Renal pelvis (tissue), 4 donors: Measurements from ENCODE around the gene ADAM8. TPM values are rescaled to one million over a fixed set of nuclear protein-coding genes. Genes with fewer than 3 reads are reported as not detected.
"Not testable (repeated sequence)": the region's sequence is repeated elsewhere in the genome, so short reads cannot be mapped to it uniquely, and the experiment has no call there.

Source experiments
- DNase-seq: peaks from one replicate; pipeline ENCODE4 v3.0.0-alpha.2; 2013
- polyA plus RNA-seq, 3 donors: library from polyadenylated mRNA; unstranded; fragments of 120-200 nt; gene quantifications; one replicate each; pipeline ENCODE4 v1.2.1, GENCODE V29; 2013; ENCODE audit not compliant: insufficient read length in 3 of 3

Gene ADAM8
- polyA plus RNA-seq, 3 donors: 2.2 to 5.0 (median 4.0) TPM

DNA sequence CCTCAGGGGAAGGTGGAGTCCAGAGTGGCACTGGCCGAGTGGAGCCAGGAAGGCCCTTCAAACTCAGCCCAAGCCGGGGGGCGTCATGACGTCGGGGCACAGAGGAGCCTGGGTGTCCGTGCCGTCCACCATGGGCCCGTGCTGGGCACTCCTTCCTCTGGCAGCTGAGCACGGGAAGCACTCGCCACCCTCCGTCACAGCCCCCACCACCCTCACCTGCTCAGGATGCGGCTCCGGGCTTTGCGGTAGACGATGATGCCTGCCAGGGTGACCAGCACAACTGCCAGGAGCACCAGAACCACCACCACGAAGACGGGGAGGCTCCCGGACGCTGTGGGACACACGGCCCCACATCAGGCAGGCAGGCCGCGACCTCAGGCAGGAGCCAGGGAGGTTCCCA lies 8.1 kb downstream of the ADAM8 start:
- no peak for DNase-seq

DNA sequence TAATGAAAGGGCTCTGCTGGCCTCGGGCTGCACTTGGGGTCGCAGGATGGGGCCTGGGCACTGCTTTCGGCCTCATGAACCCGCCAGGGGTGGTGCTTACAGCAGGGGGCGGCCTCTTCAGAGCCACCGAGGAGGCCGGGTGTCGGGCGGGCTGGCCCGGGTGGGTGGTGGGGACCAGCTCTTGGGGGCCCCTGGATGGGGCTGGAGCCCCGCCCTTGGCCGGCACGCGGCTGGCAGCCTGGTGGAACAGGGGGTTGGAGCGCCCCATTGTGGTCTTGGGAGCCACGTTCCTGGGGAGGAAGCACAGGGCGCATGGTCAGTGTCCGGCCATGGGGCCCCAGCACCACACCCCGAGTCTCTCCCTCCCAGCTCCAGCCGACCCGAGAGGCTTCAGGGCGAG lies 8.8 kb downstream of the ADAM8 start:
- DNase-seq: no peak

DNA sequence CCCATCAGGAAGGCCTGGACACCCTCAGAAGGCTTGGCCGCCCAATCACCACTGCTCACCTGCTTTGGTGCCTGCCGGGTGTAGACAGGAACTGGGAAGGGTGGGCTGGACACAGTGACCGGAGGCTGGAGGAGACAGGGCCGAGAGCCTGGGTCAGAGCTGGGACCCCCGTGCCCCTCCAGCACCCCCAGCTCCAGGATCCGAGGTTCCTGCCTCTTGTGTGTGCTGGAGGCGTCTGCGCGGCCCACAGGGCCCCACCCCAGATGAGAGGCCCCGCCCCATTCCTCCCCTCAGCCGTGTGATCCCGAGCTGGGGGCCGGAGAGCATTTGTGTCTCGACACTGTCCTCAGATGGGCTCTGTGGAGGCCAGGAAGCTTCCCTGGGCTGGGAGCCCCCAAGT lies 9.4 kb downstream of the ADAM8 start:
- no peak for DNase-seq

DNA sequence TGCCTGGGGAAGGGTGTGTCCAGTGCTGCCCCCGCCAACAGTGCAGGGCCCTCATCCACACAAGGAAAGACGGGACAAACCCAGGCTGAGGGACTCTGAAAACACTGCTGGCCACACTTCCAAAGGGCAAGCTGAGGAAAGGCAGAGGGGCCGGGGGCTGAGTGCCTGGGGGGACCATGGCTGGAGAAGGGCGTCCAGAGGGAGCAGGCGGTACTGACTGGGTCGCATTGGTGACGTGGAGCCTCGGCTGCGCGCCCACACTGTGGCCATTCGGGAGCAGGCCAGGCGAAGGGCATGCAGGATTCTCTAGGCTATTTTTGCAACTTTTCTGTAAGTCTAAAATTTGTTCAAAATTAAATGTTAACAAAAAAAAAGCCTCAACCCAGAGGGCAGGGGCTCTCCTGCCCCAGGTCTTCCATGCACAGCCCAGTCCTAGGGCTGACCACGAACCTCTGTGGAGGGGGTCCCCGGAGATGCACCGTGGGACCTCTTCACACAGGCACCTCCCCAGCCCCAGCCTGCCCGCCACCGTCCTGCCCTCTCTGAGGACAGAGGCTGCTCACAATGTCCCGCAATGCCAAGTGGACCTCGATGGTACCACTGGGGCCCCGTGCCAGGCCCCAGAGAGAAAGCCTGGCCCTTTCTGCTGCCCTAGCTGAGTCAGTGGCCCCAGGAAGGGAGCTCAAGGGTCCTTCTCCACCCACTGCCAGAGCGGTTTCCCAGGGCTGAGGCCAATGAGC lies 10.4 kb downstream of the ADAM8 start:
- DNase-seq: no peak

DNA sequence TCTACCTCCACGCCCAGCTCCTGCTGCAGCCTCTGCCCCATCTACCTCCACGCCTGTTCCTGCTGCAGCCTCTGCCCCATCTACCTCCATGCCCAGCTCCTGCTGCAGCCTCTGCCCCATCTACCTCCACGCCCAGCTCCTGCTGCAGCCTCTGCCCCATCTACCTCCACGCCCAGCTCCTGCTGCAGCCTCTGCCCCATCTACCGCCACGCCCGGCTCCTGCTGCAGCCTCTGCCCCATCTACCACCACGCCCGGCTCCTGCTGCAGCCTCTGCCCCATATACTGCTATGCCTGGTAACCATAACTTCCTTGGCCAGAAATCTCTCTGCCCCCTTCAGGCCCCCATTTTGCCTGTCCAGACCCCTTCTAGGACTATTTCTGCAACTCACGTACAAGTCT lies 11.6 kb downstream of the ADAM8 start:
- not testable (repeated sequence) for DNase-seq

DNA sequence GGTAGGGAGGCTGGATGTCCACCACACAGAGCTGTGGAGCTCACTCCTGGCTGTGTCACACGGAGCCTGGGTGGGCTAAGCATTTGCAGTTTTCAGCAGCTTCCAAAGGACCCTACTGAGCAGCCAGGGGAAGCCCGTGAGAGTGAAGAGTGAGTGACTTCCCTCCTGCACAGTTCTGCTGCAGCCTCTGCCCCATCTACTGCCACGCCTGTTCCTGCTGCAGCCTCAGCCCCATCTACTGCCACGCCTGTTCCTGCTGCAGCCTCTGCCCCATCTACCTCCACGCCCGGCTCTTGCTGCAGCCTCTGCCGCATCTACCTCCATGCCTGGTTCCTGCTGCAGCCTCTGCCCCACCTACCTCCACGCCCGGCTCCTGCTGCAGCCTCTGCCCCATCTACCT lies 12.2 kb downstream of the ADAM8 start:
- no peak for DNase-seq

DNA sequence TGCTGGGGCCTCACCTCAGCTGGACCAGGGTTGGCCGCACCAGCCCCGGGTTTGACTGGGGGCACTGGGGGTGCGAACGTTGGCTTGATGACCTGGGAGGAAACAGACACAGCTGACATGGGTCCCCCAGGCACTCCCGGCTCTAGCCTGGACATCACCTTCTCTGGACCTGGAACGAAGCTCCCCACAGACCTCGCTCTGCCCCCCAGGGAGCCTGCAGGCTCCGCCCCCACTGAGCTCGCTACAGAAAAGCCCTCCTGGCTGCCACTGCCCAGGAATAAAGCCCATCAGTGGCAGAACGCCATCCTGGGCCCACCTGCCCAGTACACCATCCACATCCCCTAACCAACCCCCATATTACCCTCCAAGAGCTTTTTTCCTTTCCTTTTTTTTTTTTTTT lies 13.0 kb downstream of the ADAM8 start:
- DNase-seq: no peak

DNA sequence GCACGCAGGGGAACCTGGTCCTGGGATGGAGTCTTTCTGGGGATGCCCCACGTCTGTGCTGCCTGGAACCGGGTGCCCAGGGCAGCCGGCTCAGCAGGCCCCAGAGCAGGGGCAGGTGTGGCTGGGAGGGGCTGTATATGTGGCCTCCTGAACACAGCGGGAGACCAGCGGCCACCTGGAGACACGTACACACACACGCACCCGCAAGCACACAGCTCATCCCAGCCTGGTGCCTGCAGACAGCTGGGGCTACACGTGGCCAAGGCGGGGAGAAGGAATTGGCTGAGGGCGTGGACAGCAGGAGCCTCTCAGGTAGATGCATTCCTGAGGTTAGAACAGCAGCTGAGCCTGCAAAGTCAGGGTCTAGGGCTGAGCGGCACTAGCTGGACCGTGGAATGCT lies 14.0 kb downstream of the ADAM8 start:
- no peak for DNase-seq

DNA sequence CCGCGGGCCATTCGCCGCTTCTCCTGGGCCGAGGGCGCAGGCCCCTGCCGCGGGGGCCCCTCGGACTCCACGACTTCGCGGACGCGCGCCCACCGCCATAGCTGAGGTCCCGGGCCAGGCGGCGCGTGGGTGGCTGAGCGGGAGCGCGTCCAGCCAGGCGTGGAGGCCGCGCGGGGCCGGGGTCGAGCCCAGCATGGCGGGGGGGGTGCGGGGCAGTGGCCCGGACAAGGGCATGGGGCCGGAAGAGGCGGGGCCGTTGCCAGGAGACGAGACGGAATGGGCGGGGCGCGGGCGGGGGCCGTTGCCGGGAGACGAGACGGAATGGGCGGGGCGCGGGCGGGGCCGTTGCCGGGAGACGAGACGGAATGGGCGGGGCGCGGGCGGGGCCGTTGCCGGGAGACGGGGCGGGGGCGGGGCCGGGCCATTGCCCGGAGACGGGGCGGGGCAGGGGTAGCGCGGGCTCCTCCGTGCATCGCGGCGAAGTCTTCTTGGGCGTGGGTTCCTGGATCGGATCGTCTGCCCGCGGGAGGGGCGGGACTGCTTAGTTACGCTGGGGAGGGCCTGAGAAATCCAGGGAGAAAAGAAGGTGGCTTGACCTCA lies 14.8 kb downstream of the ADAM8 start:
- DNase-seq: no peak

DNA sequence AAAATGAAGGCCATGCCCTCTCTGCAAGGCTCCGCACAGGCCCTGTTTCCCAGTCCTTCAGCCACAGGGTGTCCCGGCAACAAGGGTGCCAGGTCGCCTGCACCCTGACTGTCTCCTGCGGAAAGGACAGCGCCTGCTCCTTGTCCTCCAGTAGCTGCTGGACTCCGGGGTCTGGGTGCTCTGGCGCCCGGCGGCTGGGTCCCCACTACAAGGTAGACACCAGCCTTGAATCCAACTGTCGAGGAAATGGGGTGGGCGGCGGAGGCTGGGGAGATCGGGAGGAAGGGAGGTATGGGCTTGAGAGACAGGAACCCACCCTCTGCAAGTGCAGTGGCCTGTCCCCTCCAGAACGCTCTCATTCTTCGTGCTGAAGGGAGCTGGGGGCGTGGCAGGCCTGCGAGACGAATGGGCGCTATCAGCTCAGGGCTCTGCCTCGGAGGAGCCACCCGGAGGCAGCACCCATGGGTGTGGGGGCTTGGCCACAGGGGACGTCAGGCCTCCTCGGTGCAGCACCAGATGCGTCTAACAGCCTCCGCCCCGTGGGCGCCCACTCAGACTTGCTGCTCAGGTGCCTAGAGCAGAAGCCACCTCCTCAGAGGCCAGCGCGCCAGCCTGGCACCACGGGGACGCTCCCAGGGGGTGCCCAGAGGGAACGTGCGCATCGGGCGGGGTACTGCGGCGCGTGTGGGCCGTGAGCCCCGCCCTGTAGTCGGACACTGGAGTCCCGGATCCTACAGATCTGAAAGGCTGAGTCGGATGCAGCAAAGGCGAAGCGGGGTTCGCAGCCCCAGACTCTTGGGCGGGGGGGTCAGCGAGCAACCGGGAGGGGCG lies 15.6 kb downstream of the ADAM8 start:
- no peak for DNase-seq

DNA sequence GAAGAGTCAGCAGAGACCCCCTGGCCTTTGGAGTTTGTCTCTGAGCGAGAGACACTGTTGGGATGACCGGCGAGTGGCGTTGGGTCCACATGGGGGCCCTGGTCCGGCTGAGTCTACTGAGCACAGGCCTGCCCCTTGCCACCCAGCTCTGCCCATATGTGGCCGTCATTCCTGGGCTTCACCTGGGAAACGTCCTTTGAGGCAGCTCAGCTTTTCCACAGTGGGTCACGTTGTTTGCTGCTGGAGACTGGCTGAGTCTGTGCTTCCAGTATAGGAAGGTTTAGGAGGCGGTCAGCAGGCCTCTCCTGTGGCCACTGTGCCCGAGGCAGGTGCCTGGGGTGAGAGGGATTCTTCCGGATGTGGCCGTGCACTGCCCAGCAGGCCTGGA lies 17.1 kb downstream of the ADAM8 start:
- DNase-seq: no peak

DNA sequence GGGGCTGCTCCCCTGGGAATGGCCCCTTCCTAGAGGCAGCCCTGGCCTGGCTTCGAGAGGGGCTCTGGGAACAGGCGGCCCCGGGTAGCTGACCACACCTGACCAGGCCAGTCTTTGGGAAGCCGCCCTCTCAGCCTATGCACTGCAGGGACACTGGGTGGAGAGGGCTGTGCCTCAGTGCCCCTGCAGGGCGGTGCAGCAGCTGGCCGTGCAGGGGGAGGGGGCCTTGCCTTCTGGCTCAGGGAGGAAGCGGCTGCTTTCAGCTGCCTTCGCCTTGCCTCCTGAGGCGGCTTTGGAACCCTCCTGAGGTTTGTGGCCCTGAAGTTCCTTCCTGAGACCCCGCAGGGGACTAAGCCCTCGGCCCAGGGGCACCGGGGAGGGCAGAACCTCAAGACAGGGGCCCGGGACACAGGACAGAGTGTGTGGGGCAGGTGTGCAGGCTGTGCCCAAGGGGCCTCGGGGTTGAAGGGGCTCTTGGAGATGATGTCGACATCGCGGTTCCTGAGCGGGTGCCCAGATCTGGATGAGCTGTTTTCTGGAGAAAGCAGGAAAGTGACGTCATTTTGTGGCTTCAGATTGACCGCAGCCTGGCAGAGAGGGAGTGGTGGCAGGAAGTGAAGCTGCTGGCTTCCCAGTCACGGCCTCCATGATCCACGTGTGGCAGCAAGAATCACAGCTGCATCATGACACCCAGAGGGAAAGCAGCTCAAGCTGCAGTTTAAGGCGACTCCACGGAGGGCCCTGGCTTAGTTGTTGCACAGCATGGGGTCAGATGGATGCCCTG lies 17.7 kb downstream of the ADAM8 start:
- DNase-seq: no peak

DNA sequence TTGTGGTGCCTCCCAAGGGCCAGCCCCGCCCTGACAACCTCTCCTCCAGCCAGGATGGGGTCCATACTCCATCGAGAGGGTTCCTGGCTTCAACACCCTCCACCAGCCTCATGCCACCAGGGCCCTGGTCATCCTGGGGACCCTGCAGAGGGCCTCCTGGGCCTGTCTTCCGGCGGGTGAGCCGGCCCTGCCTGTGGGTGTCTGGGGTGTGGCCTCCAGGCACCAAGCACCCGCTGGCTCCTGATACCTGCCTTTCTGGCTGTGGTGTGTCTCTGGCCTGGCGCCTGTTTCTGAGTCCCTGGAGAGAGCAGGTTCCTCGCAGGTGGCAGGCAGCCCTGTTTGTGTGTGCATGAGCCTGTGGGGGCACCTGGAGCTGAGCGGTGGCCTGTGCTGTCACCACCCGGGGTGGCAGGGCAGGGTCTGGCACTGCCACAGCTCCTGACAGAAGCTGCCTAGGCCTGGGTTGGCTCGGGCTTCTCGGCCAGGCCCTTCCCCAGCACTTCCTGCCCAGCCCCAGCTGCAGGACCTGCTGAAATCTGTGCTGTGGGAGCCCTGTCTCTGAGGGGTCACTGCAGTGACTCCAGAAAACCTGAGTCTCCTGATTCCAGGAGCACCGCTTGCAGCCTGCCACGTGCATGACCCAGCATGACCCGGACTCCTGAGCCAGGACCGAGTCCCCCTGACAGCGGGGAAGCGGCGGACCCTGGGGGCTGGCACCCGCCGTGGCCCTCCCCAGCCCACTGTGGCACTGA lies 18.4 kb downstream of the ADAM8 start:
- DNase-seq: no peak

DNA sequence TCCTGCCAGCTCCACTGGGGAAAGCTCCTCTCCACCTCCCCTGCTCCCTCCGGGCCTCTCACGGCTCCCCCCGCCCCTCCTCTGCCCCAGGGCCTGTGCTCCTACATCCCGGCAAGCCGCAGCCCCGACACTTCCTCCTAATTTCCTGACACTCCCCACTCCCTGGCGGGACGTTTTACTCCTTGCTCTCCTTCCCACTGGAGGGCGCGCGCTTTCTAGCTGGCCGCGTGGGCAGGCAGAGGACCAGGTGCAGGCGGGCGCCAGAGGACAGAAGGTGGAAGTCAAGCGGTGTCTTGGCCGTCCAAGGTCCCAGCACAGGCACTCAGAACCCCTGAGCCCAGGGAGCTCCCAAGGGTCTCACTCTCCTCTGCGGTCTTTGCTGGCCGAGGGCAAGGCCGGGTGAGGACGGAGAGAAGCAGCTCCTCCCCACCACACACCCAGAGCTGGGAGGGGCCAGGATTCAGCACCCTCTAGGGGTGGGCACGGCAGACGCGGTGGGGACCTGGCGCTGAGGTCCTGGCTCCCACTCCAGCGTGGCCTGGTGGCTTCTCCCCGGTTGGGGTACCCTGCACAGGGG lies 19.1 kb downstream of the ADAM8 start:
- no peak for DNase-seq

DNA sequence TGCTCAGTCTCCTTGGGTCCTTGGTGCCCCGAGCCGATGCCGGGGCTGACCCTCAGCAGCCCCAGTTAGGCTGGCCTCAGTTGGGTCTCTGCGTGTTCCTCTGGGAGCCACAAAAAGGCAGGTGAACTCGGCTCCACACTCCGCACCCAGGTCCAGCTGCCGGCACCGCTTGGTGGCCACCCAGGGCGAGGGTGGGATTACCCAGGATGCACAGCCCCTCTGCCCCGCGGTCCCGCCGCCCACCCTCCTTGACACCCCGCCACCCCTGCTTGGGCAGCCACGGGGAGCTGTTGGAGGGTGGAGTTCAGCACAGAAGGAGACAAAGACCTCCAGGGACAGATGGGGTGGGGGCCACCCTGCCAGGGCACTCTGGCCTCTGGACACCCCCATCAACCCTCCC lies 21.3 kb downstream of the ADAM8 start:
- DNase-seq: no peak

DNA sequence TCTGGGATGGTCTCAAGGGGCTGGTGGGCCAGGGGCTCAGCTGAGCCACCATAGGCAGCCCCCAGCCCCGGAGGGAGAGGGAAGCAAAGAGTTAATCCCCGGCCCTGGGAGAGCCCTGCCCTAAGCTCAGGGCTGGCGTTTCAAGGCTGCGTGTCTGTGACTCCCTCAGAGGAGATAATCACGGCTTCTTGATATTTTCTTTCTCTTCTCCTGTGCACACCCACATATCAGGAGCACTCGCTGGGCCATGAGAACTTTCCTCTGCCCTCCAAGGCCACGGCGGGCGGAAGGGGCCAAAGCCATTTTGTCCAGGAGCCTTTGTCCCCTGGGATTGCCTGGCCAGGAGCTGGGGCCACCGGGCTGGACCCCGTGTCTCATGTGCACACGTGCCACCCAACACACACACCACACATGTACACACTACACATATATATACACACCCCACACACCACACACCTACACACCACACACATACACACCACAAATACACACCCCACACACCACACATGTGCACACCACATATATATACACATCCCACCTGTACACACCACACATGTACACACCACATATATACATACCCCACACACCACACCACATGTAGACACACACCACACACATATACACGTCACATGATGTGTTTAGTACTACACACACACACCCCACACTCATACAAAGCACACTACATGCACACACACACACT lies 22.1 kb downstream of the ADAM8 start:
- no peak for DNase-seq

DNA sequence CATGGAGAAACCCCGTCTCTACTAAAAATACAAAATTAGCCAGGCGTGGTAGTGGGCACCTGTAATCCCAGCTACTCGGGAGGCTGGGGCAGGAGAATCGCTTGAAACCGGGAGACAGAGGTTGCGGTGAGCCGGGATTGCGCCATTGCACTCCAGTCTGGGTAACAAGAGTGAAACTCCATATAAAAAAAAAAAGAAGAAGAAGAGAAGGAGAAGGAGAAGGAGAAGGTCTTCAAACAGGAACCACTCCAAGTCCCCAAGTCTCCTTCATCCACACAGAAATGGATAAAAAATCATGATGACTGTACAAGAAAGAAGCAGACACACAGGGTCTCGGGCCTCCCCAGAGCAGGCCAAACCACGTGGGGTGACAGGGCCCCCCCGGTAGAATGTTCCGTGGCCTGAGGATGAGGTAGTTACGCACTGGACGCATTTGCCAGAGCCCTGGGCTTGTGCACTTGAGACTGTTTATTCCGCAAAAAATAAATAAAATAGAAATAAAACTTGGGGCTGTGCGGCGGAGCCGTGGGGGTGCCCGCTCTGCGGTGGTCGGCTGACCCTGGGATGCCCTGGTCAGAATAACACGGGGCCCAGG lies 23.2 kb downstream of the ADAM8 start:
- DNase-seq: no peak

DNA sequence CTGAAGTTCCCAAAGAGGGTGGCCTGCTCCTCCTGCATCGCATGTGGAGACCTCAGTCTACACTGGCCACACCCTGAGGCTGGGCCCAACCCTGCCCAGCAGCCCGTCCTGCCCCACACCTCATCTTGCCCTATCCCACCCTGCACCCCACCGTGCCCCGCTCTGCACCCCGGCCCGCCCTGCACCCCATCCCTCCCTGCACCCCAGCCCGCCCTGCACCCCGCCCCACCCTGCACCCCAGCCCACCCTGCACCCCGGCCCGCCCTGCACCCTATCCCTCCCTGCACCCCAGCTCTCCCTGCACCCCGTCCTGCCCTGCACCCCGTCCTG lies 24.5 kb downstream of the ADAM8 start:
- no peak for DNase-seq

DNA sequence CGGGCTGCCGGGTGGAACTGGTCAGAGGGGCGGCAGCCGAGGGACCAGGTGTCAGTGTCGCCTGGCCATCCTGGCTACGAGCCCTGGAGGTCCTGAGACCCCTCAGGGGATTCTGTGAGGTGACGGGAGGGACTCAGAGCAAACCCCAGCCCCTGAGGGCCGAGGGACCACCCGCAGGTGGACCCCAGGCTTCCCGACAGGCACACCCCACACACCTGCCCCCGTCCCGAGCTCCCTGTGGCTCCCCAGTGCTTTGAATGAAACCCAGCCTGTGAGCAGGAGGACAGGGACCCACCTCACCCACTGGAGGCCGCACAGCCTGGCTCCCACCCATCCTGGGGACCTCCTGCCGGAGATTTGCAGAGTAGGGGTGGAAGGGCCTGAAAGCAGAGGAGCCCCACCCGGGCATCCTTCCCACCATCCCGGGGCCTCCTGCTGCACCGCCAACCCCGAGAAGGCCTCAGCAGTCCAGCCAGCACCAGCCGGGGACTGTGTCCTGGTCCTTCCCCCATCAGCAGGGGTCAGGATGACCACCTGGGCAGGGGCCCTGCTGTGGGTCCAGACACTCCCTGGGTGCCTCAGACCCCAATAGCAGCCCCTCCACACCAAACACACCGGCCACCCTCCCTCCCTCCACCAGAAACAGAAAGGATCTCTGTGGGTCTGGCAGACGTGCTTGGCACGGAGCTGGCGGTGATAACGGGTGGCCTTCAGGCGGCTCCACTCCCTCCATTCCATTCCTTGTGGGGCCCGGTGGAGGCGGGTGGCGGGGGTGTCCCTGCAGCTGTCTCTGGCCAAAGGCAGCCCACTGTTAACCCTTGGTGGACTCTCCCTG lies 25.1 kb downstream of the ADAM8 start:
- no peak for DNase-seq
